IMR-90 (cell line): ENCODE results near the gene UGGT2. TPM values are rescaled to one million over a fixed set of nuclear protein-coding genes. Genes with fewer than 3 reads are reported as not detected.

Experiments used
- ATAC-seq: fragments of 200-7000 bp; cut with Tn5 transposase; 2 replicates; pipeline ENCODE4 v1.9.1; 2020; ENCODE audit warnings: low read depth, mild to moderate bottlenecking, moderate library complexity
- BruUV-seq: library from RNA; stranded (reverse); fragments of 400-500 nt; replicated peaks from 2 replicates; lab custom pipeline; 2021; lab: Mats Ljungman, UMichigan
- CTCF ChIA-PET: fragments of 300-600 bp; formaldehyde crosslinking; extraction: SDS; loops from one replicate; lab custom pipeline; 2021; ENCODE audit warnings: antibody characterized with exemption; lab: Yijun Ruan, JAX
- POLR2A ChIA-PET: fragments of 300-600 bp; sonication (Branson Sonifier 250); formaldehyde crosslinking; loops from one replicate; lab custom pipeline; 2022; ENCODE audit warnings: antibody characterized with exemption; ENCODE audit not compliant: unreplicated experiment; lab: Charles Lee
- DNase-seq: peaks from one replicate; pipeline ENCODE4 v3.0.0; 2013
- H2AFZ ChIP-seq: replicated peaks from 2 replicates; pipeline ENCODE3; 2013; ENCODE audit warnings: low read length, mild to moderate bottlenecking; ENCODE audit not compliant: poor library complexity
- H2AK5ac ChIP-seq: 2 replicates; pipeline ENCODE4 v1.6.1; 2013; ENCODE audit warnings: low read depth, low read length, inconsistent platforms
- H2AK9ac ChIP-seq: replicated peaks from 2 replicates; pipeline ENCODE3; 2013; ENCODE audit warnings: mild to moderate bottlenecking, low read depth, low read length, moderate library complexity; ENCODE audit not compliant: poor library complexity
- H2BK120ac ChIP-seq: 2 replicates; pipeline ENCODE4 v1.6.1; 2013; ENCODE audit warnings: low read depth, low read length, inconsistent platforms
- H2BK15ac ChIP-seq: 3 replicates; pipeline ENCODE4 v1.6.1; 2013; ENCODE audit warnings: low read depth, low read length, inconsistent platforms
- H2BK20ac ChIP-seq: 2 replicates; pipeline ENCODE4 v1.6.1; 2013; ENCODE audit warnings: low read depth, mild to moderate bottlenecking, inconsistent platforms, low read length, moderate library complexity
- H2BK5ac ChIP-seq: 2 replicates; pipeline ENCODE4 v1.6.1; 2013; ENCODE audit warnings: mild to moderate bottlenecking, low read depth, low read length, inconsistent platforms; ENCODE audit not compliant: poor library complexity, severe bottlenecking
- H3K14ac ChIP-seq: replicated peaks from 2 replicates; pipeline ENCODE4 v1.6.1; 2013; ENCODE audit warnings: low read depth, low read length, inconsistent platforms
- H3K18ac ChIP-seq: 2 replicates; pipeline ENCODE4 v1.6.1; 2013; ENCODE audit warnings: low read depth, low read length, control low read depth
- H3K23ac ChIP-seq: 2 replicates; pipeline ENCODE4 v1.6.1; 2013; ENCODE audit warnings: low read depth, low read length, inconsistent platforms
- H3K27ac ChIP-seq: 2 replicates; pipeline ENCODE4 v1.5.1; 2013; ENCODE audit warnings: mild to moderate bottlenecking, control low read depth, low read length; ENCODE audit not compliant: insufficient read depth
- H3K27me3 ChIP-seq: 2 replicates; pipeline ENCODE4 v1.6.1; 2013; ENCODE audit warnings: low read length; ENCODE audit not compliant: control insufficient read depth, insufficient read depth
- H3K36me3 ChIP-seq: 2 replicates; pipeline ENCODE4 v1.6.1; 2013; ENCODE audit warnings: low read length, mixed read lengths; ENCODE audit not compliant: control insufficient read depth, insufficient read depth
- H3K4ac ChIP-seq: 2 replicates; pipeline ENCODE4 v1.6.1; 2013; ENCODE audit warnings: low read depth, low read length, inconsistent platforms
- H3K4me1 ChIP-seq: 2 replicates; pipeline ENCODE4 v1.6.1; 2013; ENCODE audit warnings: low read length, mixed read lengths; ENCODE audit not compliant: control insufficient read depth, insufficient read depth
- H3K4me2 ChIP-seq: 2 replicates; pipeline ENCODE4 v1.6.1; 2013; ENCODE audit warnings: low read depth, mild to moderate bottlenecking, control low read depth, low read length, moderate library complexity
- H3K4me3 ChIP-seq: 2 replicates; pipeline ENCODE4 v1.5.1; 2013; ENCODE audit warnings: low read depth, mild to moderate bottlenecking, control low read depth, low read length, moderate library complexity; ENCODE audit not compliant: insufficient read depth
- H3K56ac ChIP-seq: 2 replicates; pipeline ENCODE4 v1.6.1; 2013; ENCODE audit warnings: low read length, inconsistent platforms; ENCODE audit not compliant: insufficient read depth; ENCODE audit errors: extremely low read depth
- H3K79me1 ChIP-seq, 2 experiments: 2 replicates each; pipeline ENCODE4 v1.6.1; 2013; ENCODE audit warnings: low read length in 2 of 2, inconsistent platforms in 1 of 2, low read depth in 1 of 2
- H3K9ac ChIP-seq: 2 replicates; pipeline ENCODE4 v1.6.1; 2013; ENCODE audit warnings: low read depth, low read length, control low read depth
- H3K9me1 ChIP-seq: 2 replicates; pipeline ENCODE4 v1.6.1; 2013; ENCODE audit warnings: low read length, inconsistent platforms; ENCODE audit not compliant: insufficient read depth
- H3K9me3 ChIP-seq: 2 replicates; pipeline ENCODE4 v1.6.1; 2013; ENCODE audit warnings: low read length; ENCODE audit not compliant: control insufficient read depth, insufficient read depth
- H4K20me1 ChIP-seq: 2 replicates; pipeline ENCODE4 v1.6.1; 2013; ENCODE audit warnings: low read length, inconsistent platforms; ENCODE audit not compliant: insufficient read depth
- H4K5ac ChIP-seq: 2 replicates; pipeline ENCODE4 v1.6.1; 2013; ENCODE audit warnings: mild to moderate bottlenecking, low read depth, low read length, control low read depth
- H4K8ac ChIP-seq, 2 experiments: 2 replicates each; pipeline ENCODE4 v1.6.1; 2013; ENCODE audit warnings: low read depth in 2 of 2, low read length in 2 of 2, control low read depth in 1 of 2, inconsistent platforms in 1 of 2
- H4K91ac ChIP-seq: 2 replicates; pipeline ENCODE4 v1.6.1; 2013; ENCODE audit warnings: low read depth, low read length, inconsistent platforms; ENCODE audit not compliant: insufficient read depth
- BHLHE40 ChIP-seq: fragments of 150-350 bp; IDR thresholded peaks from 2 replicates; pipeline ENCODE4 v1.6.1; 2016; ENCODE audit warnings: mild to moderate bottlenecking, low read depth, low read length
- CEBPB ChIP-seq: IDR thresholded peaks from 2 replicates; pipeline ENCODE4 v1.6.1; 2012; ENCODE audit warnings: low read depth, low read length, improper control_type of control experiment
- CHD1 ChIP-seq: IDR thresholded peaks from 2 replicates; pipeline ENCODE4 v1.6.1; 2012; ENCODE audit warnings: low read depth, low read length, improper control_type of control experiment
- FOS ChIP-seq: fragments of 150-350 bp; IDR thresholded peaks from 2 replicates; pipeline ENCODE4 v1.6.1; 2016; ENCODE audit warnings: low read depth, low read length
- MAFK ChIP-seq: IDR thresholded peaks from 2 replicates; pipeline ENCODE4 v1.6.1; 2012; ENCODE audit warnings: low read depth, low read length, improper control_type of control experiment
- MAZ ChIP-seq: IDR thresholded peaks from 2 replicates; pipeline ENCODE4 v1.6.1; 2012; ENCODE audit warnings: low read depth, mild to moderate bottlenecking, low read length, improper control_type of control experiment, moderate library complexity, borderline replicate concordance
- MXI1 ChIP-seq: IDR thresholded peaks from 2 replicates; pipeline ENCODE4 v1.6.1; 2012; ENCODE audit warnings: low read depth, mild to moderate bottlenecking, low read length, moderate library complexity, borderline replicate concordance
- NFE2L2 ChIP-seq: fragments of 150-350 bp; IDR thresholded peaks from 2 replicates; pipeline ENCODE4 v1.6.1; 2016; ENCODE audit warnings: low read depth, mild to moderate bottlenecking, low read length
- POLR2A ChIP-seq: IDR thresholded peaks from 2 replicates; pipeline ENCODE4 v1.6.1; 2012; ENCODE audit warnings: mild to moderate bottlenecking, low read depth, low read length
- RAD21 ChIP-seq: IDR thresholded peaks from 2 replicates; pipeline ENCODE4 v1.6.1; 2012; ENCODE audit warnings: low read length, improper control_type of control experiment
- RCOR1 ChIP-seq: IDR thresholded peaks from 2 replicates; pipeline ENCODE4 v1.6.1; 2012; ENCODE audit warnings: mild to moderate bottlenecking, low read length, improper control_type of control experiment; ENCODE audit not compliant: insufficient replicate concordance
- RFX5 ChIP-seq: IDR thresholded peaks from 2 replicates; pipeline ENCODE4 v1.8.0; 2012; ENCODE audit warnings: low read depth, mild to moderate bottlenecking, low read length, moderate library complexity
- SMC3 ChIP-seq: fragments of 150-350 bp; IDR thresholded peaks from 2 replicates; pipeline ENCODE4 v1.6.1; 2016; ENCODE audit warnings: low read depth, mild to moderate bottlenecking, antibody characterized with exemption, low read length, moderate library complexity
- WGBS, 2 experiments: methylation state at CpG; one replicate each; pipeline versions ENCODE4 v1.1.5 to v1.1.7; 2013; ENCODE audit warnings: missing lambda C conversion rate in 2 of 2; ENCODE audit not compliant: insufficient read length in 1 of 2; ENCODE audit errors: extremely low coverage in 2 of 2; 5-methylcytosine and 5-hydroxymethylcytosine counted together
- dilution Hi-C: fragments of 300-500 bp; cut with HindIII; formaldehyde crosslinking; loops from one replicate; pipeline ENCODE4 v1.14.3; 2018; ENCODE audit warnings: low sequenced_read_pairs; ENCODE audit not compliant: unreplicated experiment
- in situ Hi-C: fragments of 300-500 bp; cut with MboI; formaldehyde crosslinking; loops from 3 replicates; pipeline ENCODE4 v1.14.3; 2019; ENCODE audit warnings: low sequenced_read_pairs, inconsistent platforms, mixed read lengths
- intact Hi-C: fragments of 100-400 bp; cut with micrococcal nuclease; formaldehyde crosslinking; loops from 2 replicates; pipeline ENCODE4 v1.10.0; 2022
- polyA plus RNA-seq, 3 experiments: library from polyadenylated mRNA; depleted of rRNA; stranded (reverse); fragments of >200 nt; gene quantifications; 2 replicates each; pipeline ENCODE4 v1.2.3, GENCODE V29; 2012; ENCODE audit warnings: low replicate concordance in 1 of 3
- total RNA-seq: library from RNA; depleted of rRNA; stranded (reverse); fragments of >200 nt; gene quantifications from 2 replicates; pipeline ENCODE4 v1.2.3, GENCODE V29; 2012
- TF ChIP-seq, protein P1 (sequence below): conservative IDR thresholded peaks from 2 replicates; pipeline ENCODE4 v1.5.1; 2012; ENCODE audit warnings: mild to moderate bottlenecking, low read depth, low read length, improper control_type of control experiment
- TF ChIP-seq, protein P2 (sequence below): fragments of 150-350 bp; IDR thresholded peaks from 2 replicates; pipeline ENCODE4 v1.6.1; 2016; ENCODE audit warnings: low read depth, mild to moderate bottlenecking, low read length, moderate library complexity, borderline replicate concordance
- TF ChIP-seq, protein P3 (sequence below): fragments of 150-350 bp; IDR thresholded peaks from 2 replicates; pipeline ENCODE4 v1.6.1; 2017; ENCODE audit warnings: mild to moderate bottlenecking, antibody characterized with exemption, low read length, low read depth

The UGGT2 gene
- total and polyA plus RNA-seq, 2 of the 4 experiments (the other 2 are of a cell fraction), result 21.4 to 40.1 TPM

DNA sequence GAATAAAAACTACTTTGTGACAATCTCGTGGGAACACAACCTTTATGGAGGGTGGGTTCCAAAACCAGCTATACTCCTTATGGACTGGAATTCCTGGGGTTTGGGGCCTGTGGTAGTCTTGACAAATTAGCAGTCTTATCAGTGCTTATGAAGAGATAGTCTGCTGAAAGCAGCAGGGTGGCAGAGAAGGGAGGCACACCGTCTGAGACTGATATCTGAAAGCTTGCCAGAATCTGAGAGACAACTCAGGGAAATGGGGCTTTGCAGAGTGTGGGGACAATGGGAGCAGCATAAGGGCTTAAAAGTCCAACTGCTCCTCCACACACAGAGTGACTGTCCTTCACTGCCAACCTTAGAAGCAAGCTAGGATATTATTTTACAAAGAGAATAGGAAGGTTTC is 95.9 kb downstream of the UGGT2 start:
- Histone ChIP-seq H4K8ac (no peak overlapping the region), H3K23ac (no peak overlapping the region), H3K27ac (no peak overlapping the region), H3K4me2 (no peak overlapping the region), H2BK20ac (no peak overlapping the region), H3K9me1 (no peaks in the 10 kb centered on the region), H2AK5ac (no peak overlapping the region), H3K4me1 (no peaks in the 10 kb centered on the region), H3K56ac (no peak overlapping the region), H3K18ac (no peak overlapping the region), H3K27me3 (no peaks in the 10 kb centered on the region), H3K9me3 (no peaks in the 10 kb centered on the region), H3K9ac (no peak overlapping the region), H2AK9ac (no peak overlapping the region), H4K91ac (no peak overlapping the region), H3K79me1 (peaks cover 3 to 11% of the 10 kb centered on the region in 2 experiments; a peak in 2 of 4 replicates), H2BK120ac (no peak overlapping the region), H4K20me1 (no peaks in the 10 kb centered on the region; the same call in 1 of the 2 replicates), H2AFZ (no peak overlapping the region), H3K14ac (no peak overlapping the region), H3K36me3 (peaks cover 2% of the 10 kb centered on the region; the same call in 1 of the 2 replicates), H2BK5ac (no peak overlapping the region), H3K4me3 (no peak overlapping the region), H3K4ac (no peak overlapping the region), H4K5ac (no peak overlapping the region), H2BK15ac (no peak overlapping the region)
- no CpG with 5 or more reads among the region's 2 CpGs for WGBS, 2 experiments
- TF ChIP-seq RCOR1 (no peak), RFX5 (no peak), FOS (no peak), BHLHE40 (no peak), MXI1 (no peak), CEBPB (no peak), MAZ (no peak), POLR2A (no peak), MAFK (no peak), CHD1 (no peak), SMC3 (no peak), NFE2L2 (no peak), RAD21 (no peak)
- TF ChIP-seq, protein P1, sequence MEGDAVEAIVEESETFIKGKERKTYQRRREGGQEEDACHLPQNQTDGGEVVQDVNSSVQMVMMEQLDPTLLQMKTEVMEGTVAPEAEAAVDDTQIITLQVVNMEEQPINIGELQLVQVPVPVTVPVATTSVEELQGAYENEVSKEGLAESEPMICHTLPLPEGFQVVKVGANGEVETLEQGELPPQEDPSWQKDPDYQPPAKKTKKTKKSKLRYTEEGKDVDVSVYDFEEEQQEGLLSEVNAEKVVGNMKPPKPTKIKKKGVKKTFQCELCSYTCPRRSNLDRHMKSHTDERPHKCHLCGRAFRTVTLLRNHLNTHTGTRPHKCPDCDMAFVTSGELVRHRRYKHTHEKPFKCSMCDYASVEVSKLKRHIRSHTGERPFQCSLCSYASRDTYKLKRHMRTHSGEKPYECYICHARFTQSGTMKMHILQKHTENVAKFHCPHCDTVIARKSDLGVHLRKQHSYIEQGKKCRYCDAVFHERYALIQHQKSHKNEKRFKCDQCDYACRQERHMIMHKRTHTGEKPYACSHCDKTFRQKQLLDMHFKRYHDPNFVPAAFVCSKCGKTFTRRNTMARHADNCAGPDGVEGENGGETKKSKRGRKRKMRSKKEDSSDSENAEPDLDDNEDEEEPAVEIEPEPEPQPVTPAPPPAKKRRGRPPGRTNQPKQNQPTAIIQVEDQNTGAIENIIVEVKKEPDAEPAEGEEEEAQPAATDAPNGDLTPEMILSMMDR, result no peak
- TF ChIP-seq, protein P2, sequence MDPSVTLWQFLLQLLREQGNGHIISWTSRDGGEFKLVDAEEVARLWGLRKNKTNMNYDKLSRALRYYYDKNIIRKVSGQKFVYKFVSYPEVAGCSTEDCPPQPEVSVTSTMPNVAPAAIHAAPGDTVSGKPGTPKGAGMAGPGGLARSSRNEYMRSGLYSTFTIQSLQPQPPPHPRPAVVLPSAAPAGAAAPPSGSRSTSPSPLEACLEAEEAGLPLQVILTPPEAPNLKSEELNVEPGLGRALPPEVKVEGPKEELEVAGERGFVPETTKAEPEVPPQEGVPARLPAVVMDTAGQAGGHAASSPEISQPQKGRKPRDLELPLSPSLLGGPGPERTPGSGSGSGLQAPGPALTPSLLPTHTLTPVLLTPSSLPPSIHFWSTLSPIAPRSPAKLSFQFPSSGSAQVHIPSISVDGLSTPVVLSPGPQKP, result no peak
- TF ChIP-seq, protein P3, sequence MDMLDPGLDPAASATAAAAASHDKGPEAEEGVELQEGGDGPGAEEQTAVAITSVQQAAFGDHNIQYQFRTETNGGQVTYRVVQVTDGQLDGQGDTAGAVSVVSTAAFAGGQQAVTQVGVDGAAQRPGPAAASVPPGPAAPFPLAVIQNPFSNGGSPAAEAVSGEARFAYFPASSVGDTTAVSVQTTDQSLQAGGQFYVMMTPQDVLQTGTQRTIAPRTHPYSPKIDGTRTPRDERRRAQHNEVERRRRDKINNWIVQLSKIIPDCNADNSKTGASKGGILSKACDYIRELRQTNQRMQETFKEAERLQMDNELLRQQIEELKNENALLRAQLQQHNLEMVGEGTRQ, result no peak
- DNase-seq (no peak), ATAC-seq (no peak)
- in situ Hi-C loops, result no loop called here
- no TSS peak for BruUV-seq
- ChIA-PET CTCF (no interaction called here), POLR2A (no interaction called here)
- dilution Hi-C loops, result no loop called here
- intact Hi-C loops, result no loop called here
